Measurements from ENCODE around the gene MXD4.
"Not testable (repeated sequence)": the region's sequence is repeated elsewhere in the genome, so short reads cannot be mapped to it uniquely, and the experiment has no call there.

Gene MXD4

GRCh38 chr4:2245787-2246275 is 16.1 kb downstream of the MXD4 start:
- in situ Hi-C loops (cut with HindIII; ENCODE audit: low pct_ligation_motif_present, low pct_unique_long_range_greater_than_20kb, low sequenced_read_pairs) = no loop called here
- no peak for DNase-seq

DNA sequence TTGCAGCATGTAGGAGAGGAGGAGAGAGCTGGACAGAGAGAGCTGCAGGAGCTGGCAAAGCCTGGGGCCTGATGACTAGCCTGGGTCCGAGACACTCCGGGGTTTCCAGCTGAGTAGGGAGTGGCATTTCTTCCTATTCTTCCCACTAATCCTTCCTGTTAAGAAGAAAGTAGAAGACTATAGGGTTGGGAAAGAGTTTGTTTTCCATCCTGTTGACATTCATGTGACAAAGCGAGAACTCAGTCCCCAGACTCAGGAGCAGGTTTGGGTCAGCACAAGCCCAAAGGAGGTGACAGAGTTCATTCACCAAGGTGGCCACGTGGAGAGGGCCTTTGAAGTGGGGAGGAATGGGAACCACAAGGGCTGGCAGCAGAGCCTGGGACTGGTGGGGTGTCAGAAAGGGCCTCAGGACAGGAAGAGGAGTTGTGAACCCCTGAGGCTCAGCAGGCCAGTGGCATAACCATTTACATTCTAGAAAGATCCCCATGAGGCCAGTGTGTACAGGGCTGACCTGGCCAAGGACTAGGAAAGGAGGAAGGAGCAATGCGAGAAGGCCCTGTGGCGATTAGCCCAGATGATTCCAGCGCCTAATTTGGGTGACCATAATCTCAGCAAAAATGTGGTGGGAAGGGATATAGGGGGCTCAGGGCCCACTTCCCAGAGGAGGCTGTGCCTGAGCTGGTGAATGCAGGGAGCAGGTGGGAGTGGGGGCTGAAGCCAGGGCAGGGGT is 16.7 kb downstream of the MXD4 start:
- in situ Hi-C loops (cut with HindIII; ENCODE audit: low pct_ligation_motif_present, low pct_unique_long_range_greater_than_20kb, low sequenced_read_pairs) = no loop called here
- DNase-seq = no peak

GRCh38 chr4:2243681-2244380 is 18.1 kb downstream of the MXD4 start:
- in situ Hi-C loops (cut with HindIII; ENCODE audit: low pct_ligation_motif_present, low pct_unique_long_range_greater_than_20kb, low sequenced_read_pairs) = no loop called here
- peak; percentile 42 for DNase-seq

GRCh38 chr4:2241410-2242353 is 20.2 kb downstream of the MXD4 start, which contains the start of the genes HAUS3 and POLN:
Gene HAUS3 (minus strand): TSS chr4:2242121. CDS start chr4:2240946, 1,175 bp downstream.
Gene POLN (minus strand): TSS chr4:2242121. CDS start chr4:2229231, 12,890 bp downstream.
- in situ Hi-C loops (cut with HindIII; ENCODE audit: low pct_ligation_motif_present, low pct_unique_long_range_greater_than_20kb, low sequenced_read_pairs) = no loop called here
- DNase-seq = peak; percentile 94

GRCh38 chr4:2241003-2241402 is 20.9 kb downstream of the MXD4 start:
- no peak for DNase-seq
- in situ Hi-C loops (cut with HindIII; ENCODE audit: low pct_ligation_motif_present, low pct_unique_long_range_greater_than_20kb, low sequenced_read_pairs) = no loop called here

- DNase-seq = no peak
- in situ Hi-C loops (cut with HindIII; ENCODE audit: low pct_ligation_motif_present, low pct_unique_long_range_greater_than_20kb, low sequenced_read_pairs) = no loop called here
These were observed 24.8 kb downstream of the MXD4 start for GRCh38 chr4:2236944-2237666.

- DNase-seq = no peak
- in situ Hi-C loops (cut with HindIII; ENCODE audit: low pct_ligation_motif_present, low pct_unique_long_range_greater_than_20kb, low sequenced_read_pairs) = no loop called here
These were observed 30.8 kb downstream of the MXD4 start for GRCh38 chr4:2231082-2231481.

- in situ Hi-C loops (cut with HindIII; ENCODE audit: low pct_ligation_motif_present, low pct_unique_long_range_greater_than_20kb, low sequenced_read_pairs) = no loop called here
- no peak for DNase-seq
These were observed 35.6 kb downstream of the MXD4 start for GRCh38 chr4:2226261-2226660.

DNA sequence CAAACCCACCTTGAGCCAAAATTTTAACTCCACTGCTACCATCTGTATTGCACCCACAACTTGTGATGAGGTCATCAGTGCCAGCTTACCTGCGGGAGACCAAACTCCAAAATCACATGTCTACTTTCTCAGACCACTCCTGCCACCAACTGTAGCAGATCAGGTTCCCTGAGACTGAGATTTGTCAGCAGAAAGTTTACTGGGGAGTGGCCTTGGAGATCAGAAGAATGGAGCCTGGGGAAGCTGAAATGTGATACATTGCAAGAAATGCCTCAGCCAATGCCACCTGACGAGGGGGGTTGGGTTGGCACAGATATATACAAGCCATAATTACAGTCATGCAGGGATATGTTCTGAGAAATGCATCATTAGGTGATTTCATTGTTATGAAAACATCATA is 39.1 kb downstream of the MXD4 start:
- in situ Hi-C loops (cut with HindIII; ENCODE audit: low pct_ligation_motif_present, low pct_unique_long_range_greater_than_20kb, low sequenced_read_pairs) = no loop called here
- DNase-seq = no peak

DNA sequence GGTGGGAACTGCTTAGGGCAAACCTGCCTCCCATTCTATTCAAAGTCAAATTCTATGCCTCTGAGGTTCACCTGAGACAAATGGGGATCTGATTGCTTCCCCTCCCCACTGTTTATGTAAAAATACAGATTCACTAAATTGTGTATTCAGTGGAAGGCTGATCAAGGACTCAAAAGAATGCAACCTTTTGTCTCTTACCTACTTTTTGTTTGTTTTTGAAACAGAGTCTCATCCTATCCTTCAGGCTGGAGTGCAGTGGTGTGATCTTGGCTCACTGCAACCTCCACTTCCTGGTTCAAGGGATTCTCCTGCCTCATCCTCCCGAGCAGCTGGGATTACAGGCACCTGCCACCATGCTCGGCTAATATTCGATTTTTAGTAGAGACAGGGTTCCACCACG is 40.5 kb downstream of the MXD4 start:
- DNase-seq; in situ Hi-C loops (cut with HindIII; ENCODE audit: low pct_ligation_motif_present, low pct_unique_long_range_greater_than_20kb, low sequenced_read_pairs): not testable (repeated sequence)

DNA sequence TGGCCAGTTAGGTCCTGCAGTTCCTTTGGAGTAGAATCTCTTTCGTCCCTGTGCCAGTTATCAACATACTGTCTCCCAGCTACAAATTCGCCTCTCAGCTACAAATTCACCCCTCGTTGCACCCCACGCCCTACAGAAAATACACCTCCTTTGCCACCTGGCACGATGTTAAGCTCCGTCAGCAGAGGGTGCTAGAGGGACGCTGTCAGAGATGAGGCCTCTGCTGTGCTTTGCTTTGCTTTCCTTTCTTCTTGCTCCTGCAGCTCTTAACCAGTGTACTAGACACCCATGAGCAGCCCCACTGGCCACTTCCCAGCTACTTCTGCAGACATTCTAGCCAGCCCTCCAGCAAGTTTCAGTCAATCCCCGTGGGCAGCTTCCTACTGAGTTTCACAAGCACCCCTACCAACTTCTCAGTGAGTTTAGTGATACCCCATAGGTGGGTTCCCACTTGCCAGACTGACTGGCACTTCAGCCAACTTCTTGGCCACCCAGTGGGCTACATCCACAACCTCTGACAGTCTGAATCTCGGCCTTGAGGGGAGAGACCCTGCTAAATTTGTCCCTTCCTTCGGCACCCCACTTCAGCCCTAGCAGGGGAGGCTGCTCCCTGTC is 41.8 kb downstream of the MXD4 start:
- in situ Hi-C loops (cut with HindIII; ENCODE audit: low pct_ligation_motif_present, low pct_unique_long_range_greater_than_20kb, low sequenced_read_pairs) = no loop called here

GRCh38 chr4:2219233-2219760 is 42.6 kb downstream of the MXD4 start:
- in situ Hi-C loops (cut with HindIII; ENCODE audit: low pct_ligation_motif_present, low pct_unique_long_range_greater_than_20kb, low sequenced_read_pairs) = no loop called here

More for the DNA sequence above, 41.8 kb downstream of the MXD4 start:
- peak; percentile 60 for DNase-seq

GRCh38 chr4:2218436-2218835 is 43.5 kb downstream of the MXD4 start:
- in situ Hi-C loops (cut with HindIII; ENCODE audit: low pct_ligation_motif_present, low pct_unique_long_range_greater_than_20kb, low sequenced_read_pairs) = no loop called here
- no peak for DNase-seq

More at GRCh38 chr4:2219233-2219760, 42.6 kb downstream of the MXD4 start:
- no peak for DNase-seq

DNA sequence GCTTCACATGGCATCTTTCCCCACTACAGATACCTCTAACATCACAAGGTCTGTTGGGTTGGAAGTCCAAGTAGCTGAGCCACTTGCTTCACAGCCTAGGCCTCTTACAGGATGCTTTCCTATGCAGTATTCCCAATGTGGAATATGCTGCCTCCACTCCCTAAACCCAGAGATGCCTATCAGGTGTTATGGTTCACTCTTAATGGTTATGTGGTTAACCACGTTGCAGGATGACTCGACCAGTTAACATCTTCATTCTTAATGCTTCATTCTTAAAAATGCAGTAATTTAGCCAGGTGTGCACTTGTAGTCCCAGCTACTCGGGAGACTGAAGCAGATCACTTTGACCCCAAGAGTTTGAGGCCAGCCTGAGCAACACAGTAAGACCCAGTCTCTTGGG is 44.2 kb downstream of the MXD4 start:
- in situ Hi-C loops (cut with HindIII; ENCODE audit: low pct_ligation_motif_present, low pct_unique_long_range_greater_than_20kb, low sequenced_read_pairs) = no loop called here

GRCh38 chr4:2212831-2213230 is 49.1 kb downstream of the MXD4 start:
- peak; percentile 9 for DNase-seq
- in situ Hi-C loops (cut with HindIII; ENCODE audit: low pct_ligation_motif_present, low pct_unique_long_range_greater_than_20kb, low sequenced_read_pairs) = no loop called here

More for the DNA sequence above, 44.2 kb downstream of the MXD4 start:
- peak; percentile 9 for DNase-seq

- in situ Hi-C loops (cut with HindIII; ENCODE audit: low pct_ligation_motif_present, low pct_unique_long_range_greater_than_20kb, low sequenced_read_pairs) = not testable (repeated sequence)
These were observed 59.1 kb downstream of the MXD4 start for GRCh38 chr4:2202789-2203188.

More at GRCh38 chr4:2202789-2203188, 59.1 kb downstream of the MXD4 start:
- not testable (repeated sequence) for DNase-seq

All from ACHN (cell line).